GM21390 (cell line): Measurements from ENCODE around the gene RNF144A.
A peak's percentile ranks its signal among the peaks of the same experiment; 100 is the strongest.

Source experiments
- ATAC-seq: cut with Tn5 transposase; IDR thresholded peaks from one replicate; pipeline ENCODE4 v1.9.1; 2021; ENCODE audit not compliant: unreplicated experiment

The RNF144A gene

DNA sequence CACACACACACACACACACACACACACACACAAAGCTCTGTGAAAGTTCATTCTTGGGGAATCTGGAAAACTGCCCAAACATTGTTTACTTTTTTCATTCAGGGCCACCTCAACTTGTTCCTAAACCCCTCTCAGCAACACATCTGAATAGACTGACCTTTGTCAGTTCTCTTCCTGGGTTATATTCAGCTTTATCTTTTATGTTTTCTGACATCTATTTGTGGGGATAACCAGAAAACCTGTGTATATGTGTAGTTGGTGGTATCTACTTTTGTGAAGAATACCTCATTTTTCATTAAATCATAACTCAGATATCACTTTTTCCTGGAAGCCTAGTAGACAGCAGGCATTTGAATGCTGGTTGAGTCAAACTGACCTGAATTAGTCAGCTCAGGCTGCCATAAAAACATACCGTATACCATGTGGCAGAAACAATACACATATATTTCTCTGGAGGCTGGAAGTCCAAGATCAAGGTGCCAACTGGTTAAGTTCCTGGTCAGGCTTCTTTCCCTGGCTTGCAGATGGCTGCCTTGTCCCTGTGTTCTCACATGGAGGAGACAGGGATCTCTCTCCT lies 11.0 kb upstream of the RNF144A start:
- ATAC-seq = no peak

DNA sequence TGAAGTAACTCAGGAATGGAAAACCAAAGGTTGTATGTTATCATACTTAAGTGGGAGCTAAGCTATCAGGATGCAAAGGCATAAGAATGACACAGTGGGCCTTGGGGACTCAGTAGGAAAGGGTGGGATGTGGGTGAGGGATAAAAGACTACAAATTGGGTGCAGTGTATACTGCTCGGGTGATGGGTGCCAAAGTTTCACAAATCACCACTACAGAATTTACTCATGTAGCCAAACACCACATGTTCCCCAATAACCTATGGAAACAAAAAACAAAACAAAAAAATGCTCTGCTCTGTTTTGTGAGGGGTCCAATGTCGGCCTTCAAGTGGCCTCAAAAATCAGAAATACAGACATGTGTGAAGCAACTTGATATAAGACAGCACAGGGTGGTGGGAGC lies 8.9 kb upstream of the RNF144A start:
- ATAC-seq = no peak

DNA sequence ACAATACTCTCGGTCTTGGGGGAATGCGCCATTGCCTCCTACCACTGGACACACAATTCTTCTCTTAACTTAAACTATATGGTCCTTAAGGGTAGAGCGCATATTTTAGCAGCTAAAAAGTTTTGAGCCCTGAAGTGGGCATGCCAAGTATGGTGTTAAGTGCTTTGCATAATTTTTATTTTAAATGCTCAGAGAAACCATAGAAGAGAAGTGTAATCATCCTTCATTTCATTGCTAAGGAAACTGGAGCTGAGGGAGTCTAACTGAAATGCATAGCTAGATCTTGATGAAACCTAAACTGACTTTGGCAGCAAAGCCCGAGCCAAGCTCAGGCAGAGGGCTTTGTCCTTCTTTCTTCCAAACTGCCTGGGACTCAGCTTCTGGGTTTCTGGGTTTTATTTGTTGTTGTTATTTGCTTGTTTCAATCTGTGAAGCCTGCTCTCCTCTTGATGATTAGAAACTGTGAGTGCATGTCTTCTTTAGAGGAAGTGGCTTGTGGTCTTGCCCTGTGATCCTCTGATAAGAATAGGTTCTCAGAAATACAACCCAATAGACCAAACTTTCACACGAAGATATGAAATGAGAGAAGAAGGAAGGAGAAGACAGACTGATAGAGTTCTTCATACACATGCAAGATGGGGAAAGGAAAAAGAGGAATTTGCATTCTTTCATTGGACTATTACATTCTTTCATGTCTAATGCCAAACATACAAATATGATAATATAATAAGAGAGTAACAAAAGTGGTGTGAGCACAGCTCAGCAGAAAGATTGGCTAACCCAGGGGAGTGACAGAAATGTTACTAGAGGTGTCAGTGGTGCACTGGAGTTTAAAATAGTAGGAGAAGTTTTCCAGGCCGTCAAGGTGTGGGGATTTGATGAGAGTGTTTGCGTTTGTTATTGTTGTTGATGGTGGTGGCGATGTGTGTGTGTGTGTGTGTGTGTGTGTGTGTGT lies 7.5 kb upstream of the RNF144A start:
- ATAC-seq = peak; percentile 99

DNA sequence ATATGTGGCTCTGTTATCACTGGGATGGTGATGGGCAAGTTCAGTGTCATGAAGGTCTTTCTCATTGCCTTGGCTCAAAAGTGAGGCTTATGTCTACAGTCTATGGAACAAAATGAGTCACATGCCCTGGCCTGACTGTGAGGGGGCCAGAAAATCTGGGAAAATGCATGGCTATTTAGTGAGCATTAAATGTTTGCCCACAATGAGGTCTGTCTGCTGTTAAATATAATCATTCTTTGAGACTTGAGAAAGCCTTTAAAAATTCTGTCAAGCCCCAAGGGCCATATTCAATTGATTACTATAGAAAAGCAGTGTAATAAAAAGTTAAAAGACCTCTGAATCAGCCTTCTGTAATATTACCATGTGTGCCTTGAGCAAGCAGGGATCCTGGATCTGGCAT lies 5.5 kb upstream of the RNF144A start:
- ATAC-seq = no peak

DNA sequence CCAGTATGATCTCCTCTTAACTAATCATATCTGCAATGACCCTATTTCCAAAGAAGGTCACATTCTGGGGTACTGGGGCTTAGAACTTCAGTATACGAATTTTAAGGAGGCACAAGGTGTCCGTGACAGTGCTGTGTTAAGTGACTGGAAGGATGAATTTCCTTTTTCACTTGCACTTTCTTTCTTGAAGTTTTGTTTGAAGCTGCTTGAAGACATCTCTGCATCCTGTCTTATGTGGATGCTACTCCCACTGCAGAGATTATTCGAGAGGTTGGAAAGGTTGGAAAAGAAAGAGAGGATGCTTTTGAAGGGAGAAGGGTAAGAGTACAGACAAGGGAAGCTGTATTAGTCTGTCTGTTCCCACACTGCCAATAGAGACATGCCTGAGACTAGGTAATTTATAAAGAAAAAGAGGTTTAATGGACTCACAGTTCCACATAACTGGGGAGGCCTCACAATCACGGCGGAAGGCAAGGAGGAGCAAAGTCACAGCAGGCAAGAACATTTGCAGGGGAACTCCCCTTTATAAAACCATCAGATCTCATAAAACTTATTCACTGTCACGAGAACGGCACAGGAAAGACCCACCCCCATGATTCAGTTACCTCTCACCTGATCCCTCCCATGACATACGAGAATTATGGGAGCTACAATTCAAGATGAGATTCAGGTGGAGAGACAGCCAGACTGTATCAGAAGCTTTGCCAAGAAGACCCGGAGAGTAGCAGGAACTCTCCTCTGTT lies 3.6 kb upstream of the RNF144A start:
- ATAC-seq = no peak

DNA sequence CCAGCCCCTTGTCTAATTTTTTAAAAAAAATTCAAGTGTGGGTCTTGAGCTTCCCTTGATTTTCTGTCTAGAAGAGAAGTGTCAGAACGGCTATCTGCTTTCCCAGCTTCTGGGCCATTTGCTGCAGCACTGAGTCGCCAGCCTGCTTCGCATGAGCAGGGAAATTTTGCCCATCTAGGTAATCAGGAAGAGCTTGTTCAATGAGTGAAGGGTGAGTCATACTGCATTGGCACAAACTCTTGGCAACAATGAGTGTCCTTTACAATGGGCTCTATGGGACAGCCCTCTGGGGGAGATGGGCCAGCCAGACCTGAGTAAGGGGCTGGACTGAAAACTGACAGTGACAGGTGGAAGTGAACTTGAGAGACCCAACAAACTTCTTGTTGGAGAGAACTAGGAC lies 2.4 kb upstream of the RNF144A start:
- ATAC-seq = no peak

DNA sequence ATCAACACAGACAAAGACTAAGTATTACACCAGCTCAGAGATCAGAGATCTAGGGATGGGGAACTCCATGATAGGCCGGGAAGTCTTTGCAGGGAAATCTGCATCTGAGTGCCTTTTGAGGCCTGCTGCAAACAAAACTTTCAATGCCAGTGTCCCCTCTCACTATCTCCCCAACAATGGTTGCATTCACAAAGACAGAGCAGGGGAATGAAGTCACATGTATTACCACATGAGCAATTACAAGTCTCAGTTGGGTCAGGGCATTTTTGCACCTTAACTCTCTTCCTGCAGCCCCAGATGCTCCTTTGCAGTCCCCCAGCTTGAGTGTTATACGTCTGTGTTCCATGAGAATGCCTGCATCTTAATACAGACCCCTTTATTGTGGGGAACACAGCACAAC lies 1.8 kb upstream of the RNF144A start:
- no peak for ATAC-seq

DNA sequence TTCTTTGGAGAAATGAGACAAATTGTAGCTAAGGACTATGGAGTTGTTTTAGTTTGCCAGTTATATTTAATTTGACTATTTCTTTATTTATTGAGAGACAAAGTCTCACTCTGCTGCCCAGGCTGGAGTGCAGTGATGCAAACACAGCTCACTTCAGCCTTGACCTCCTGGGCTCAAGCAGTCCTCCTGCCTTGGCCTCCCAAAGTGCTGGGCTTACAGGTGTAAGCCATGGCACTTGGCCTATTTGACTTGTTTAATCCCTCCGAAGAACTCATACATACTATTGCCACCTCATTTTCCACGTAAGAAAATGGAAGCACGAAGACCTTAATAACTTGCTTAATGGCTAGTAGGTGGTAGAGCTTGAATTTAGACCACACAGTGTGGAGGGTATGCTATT lies 988 bp upstream of the RNF144A start:
- ATAC-seq = no peak

DNA sequence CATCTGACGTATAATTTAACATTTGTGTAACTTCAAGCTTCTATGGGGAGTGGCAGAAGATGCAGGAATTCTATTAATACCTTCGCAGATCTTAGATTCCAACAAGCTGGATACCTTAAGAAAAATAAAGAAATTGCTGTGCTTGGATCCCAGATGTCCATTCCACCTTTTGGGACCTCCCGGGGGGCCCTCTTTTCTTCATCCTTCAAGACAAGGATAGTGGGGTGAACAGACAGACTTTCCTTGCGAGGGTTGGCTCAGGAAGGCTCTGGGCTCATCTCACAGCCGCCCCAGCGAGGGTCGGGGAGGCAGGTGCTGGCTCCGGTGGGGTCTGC lies 509 bp upstream of the RNF144A start:
- no peak for ATAC-seq

DNA sequence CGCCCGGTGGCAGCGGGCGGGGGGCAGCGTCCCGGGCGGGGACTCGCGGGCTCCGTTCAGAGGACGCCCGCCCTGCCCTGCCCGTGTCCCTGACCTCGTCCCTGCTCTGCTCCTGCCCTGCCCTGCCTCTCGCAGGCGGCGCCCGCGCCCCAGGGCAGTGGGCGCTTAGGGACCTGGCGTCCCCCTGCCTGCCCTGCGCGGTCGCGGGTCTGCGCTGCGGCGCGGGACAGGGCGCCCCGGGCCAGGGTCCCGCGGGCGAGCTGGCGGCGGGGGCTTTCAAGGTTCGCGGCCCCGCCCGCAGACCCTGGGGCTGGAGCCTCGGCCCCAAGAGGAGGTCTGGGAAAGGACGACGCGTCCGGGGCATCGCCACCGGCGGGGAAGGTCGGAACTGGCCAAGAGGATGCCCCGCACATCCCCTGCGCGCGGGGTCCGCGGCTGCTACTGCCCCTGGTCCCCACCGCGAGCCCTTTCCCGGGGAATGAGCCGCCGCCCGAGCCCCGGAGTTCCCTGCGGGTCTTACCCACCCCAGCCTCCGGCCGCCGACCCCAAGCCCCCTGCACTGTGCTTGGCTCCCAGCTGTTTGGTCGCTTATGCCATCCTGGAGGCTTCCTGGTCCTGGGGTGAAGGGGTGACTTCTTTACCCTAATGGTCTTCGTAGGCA lies 679 bp downstream of the RNF144A start:
- peak; percentile 17 for ATAC-seq

DNA sequence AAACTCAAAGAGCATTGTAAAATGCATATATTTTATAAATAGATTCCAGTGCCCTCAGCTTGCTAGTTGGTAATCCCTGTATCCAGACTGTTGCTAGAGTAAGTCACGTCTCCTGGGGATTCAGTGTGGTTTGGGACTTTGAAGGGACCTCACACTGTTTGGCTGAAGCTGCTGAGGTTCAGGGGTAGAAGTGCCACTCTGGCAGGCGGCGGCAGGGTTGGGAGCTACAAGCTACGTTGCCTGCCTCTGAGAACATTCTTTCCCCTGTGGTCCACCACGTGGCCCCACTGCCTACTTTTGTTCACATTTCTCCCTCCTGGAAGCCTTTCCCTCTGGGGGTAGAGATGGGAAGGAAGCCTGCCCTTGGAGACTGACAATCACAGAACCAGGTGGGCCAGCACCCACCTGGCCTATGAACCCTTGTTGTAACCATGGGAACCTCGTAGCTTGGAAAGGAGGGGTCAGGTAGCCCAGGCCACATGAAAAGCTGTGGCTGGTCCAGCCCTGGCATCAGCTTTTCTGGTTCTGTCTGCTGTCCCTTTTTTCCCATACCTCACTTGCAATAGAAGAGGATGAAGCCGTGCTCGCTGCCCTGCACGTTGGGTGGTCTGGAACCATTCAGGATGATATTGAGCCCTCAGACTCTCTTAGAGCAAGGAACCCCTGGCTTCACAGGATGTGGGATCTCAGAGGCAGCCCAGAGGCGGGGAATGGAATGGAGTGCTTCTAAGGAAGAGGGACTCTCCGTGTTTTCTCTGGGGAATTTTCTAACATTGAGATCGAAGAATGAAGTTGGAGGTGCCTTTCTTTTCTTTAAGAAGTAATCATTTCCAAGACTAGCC lies 2.9 kb downstream of the RNF144A start:
- ATAC-seq = no peak

DNA sequence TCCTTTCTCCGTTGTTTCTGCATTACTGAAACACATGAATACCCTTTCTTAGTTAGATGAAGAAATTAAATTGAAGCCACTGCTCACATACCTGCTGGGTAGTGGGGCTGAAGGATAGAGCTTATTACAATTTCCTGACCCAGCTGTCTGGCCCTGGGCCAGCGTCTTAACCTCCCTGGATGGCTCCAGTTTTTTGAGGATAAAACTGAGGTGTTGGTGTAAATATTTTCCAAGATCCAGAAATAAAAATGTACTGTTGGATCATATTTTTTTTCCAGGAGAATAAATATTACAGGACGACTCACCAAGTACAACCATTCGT lies 3.5 kb downstream of the RNF144A start:
- ATAC-seq = no peak

DNA sequence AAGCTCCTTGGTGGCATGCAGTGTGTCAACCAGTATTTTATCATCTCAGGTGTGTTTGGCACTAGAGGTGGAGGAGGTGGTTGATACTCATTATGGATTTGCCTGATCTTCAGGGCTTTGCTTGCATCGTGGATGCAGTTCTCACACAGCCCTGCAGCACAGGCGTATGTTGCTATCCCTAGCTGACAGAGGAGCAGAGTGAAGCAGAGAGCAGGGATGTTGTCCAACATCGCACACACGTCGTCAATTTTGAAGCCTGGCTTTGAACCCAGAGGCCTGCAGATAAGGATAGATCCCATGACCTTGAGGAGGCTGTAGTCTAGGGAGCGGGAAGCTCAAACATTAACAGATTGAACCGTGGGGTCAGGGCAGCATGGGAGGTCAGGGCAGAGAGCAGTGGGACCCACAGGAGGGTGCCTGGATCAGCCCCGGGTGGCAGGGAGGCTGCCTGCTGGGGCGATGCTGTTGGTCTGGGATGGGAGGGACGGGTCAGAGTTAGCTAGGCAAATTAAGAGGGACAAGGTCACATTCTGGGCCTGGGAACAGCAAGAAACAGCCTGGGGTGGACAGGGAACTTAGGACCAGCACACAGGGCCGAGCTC lies 4.2 kb downstream of the RNF144A start:
- no peak for ATAC-seq

DNA sequence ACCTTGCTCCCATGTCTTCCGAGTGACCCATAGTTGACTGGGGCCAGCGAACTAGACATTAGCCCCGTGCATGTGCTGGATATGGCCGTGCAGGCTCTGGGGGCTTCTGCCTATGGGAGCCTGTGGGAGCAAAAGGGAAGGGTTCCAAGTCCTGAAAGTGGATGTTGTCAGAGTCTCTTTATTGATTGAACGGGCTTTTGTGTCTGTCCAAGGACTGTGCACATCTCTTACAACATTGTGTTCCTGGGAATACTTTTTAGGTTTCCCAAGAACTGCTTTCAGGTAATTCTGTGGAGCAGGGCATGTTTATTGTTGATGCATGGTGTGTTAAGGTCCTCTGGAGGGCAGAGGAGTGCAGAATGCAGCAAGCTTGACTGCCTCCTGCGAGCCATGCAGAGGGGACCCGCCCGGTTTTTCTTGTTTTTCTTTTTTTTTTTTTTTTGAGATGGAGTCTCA lies 5.0 kb downstream of the RNF144A start:
- no peak for ATAC-seq

DNA sequence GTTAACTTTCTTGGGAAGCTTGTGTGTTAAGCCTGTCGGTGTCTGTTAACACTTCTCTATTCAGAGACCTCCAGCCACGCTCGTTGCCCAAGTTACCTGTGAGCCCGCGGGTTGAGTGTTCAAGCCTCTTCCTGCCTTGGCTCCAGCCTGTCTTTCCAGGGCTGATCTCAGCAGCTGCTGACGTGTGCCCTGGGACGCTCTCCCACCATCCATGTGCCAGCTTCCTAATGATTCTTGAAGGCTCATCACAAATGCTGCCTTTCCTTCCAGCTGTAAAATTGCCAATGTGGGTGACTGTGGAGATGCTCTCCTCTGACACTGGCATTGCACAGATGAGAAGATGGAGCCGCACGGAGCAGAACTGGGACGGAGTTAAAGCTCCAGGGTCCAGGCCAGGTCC lies 6.1 kb downstream of the RNF144A start:
- no peak for ATAC-seq

DNA sequence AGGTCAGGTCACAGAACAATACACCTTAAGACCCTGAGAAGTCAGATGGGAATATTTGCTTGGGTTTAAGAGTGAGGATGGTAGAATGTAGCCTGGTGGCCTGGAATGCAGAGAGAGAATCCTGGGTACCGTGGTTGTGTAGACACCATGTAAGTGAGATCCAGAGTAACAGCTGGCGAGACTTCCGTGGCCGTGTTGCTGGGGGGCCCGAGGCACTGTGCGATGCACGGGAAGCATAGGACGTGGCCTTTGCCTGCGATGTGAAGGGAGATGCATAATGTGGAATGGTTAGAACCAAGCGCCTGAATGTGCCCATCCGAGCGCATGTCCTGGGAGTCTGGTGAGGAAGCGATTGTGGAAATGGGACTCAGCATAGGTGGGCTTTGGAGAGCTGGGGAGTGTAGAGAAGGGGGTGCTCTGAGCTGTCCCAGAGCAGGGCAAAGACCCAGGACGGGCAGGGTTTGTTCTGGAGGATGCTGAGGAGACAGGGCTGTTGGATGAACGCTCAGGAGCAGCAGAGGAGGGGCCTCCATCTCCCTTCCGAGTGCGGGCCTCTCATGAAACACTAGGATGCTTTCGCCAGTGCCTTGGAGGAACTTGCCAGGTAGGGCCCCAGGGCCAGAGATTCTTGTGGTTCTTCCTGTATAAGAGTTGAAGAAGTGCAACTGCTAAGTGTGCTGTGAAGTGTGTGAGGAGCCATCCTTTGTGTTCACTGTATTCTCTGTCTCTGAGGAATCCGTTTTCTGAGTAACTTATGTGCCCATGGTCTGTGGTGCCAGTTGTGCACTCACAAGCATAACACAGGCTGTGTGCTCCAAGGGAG lies 7.1 kb downstream of the RNF144A start:
- ATAC-seq = no peak

DNA sequence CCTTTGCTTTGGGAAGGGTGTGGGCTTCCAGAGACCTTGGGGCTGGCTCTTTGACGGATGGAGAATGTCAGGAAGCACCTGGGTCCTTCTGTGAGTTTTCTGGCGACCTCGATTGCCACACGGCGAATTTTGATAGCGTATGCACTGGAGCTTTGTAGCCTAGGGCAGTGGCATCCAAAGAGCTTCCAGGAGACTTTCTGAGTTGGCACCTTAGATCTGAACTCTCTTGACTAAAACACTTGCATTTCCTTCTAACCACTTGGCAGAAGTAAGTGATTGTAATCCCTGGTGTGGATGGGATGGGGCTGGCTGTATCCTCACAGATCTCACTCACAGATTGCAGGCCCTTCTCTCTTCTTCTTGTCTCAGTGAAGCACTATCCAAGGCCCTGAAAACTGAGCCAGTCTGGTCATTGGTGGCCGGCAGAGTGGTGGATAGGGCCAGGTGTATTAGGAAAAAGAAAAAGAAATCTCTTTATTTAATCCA lies 7.8 kb downstream of the RNF144A start:
- ATAC-seq = no peak

DNA sequence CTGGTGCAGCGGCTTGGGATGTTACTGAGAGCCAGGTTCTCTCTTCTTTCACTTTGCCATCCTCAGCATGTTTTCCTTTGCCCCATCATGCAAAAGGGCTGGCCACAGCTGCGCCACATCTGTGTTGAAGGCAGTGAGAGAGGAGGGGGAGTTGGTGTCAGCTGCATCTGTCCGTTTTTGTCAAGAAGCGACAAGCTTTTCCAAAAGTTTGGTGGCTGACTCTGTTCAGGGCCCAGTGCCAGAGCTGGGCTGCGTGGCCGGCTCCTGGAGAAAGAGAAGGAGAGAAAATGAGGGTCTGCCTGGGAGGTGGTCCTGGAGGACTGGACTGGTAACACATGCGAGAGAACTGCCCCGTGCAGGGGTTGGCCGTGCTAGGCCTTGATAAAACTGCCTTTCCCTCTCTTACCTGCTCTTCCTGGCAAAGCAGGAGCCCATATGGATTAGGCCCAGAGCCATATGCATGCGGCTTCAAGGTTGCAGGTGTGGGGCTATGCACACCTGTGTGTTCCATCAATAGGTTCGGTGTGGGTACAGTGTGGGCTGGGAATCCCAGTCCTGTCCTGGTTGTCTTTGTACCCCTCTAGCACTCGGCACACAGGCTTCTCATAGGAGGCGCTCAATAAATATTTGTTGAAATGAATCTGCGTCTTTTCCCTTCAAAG lies 9.0 kb downstream of the RNF144A start:
- no peak for ATAC-seq

DNA sequence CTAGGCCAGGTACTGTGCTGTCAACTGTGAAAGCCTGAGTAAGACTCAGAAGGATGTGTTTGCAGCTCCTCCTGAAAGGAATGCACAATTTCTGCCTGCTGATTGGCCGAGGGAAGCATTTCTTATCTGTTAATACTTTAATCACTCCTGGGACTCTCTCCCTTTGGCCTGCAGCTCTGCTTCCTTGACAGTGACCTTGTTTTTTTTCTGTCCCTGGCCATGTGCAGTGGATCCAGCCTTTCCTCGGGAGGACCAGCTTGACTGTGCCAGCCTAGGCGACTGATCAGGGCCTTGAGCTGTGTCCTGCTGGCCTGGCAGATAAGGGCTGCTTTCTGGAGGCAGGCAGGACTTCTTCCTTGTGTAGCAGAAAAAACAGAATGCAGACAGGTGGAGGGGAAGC lies 10.0 kb downstream of the RNF144A start:
- no peak for ATAC-seq
